Activated CD4-positive, CD25-positive, alpha-beta regulatory T cell treated with anti-CD3 and anti-CD28 coated beads, Interleukin-2, amount 50 U/mL, for 16 hours (primary cell): ENCODE measurements around the gene ABLIM2.

Source experiments
- DNase-seq: peaks from one replicate; pipeline ENCODE4 v3.0.0-alpha.2; 2020; ENCODE audit warnings: low read depth, low spot score

The ABLIM2 gene

DNA sequence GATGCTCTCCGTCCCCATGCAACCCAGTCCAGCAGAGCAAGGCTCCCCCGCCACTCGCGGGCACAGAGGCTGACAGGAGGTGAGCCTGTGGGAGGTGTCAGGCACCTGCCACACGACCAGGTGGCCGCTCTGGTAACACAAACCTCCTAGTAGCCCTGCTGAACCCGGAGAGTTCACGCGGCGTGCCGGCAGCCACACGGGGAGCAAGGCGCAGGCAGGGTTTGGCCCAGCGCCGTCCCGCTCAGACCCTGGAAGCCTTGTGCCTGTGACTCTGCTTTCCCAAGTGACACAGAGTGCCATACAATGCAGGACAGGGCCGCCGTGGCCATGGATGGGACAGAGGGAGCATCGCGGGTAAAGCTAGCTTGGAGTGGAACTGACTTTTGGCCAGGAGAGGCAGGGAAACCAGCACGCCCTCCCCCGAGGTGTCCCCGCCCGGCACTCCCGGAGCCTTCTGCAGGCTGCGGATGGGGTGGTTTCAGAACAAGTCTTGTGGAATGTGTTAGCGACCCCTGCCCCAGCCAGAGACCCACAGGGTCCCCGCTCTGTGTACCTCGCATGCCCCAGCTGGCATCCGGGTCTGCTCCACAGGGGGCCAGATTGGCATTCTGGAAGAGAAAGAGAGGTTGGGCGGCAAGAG lies 174.2 kb downstream of the ABLIM2 start:
- DNase-seq, result no peak

- no peak for DNase-seq
Measured at GRCh38 chr4:7983296-7983695, 175.3 kb downstream of the ABLIM2 start.

DNA sequence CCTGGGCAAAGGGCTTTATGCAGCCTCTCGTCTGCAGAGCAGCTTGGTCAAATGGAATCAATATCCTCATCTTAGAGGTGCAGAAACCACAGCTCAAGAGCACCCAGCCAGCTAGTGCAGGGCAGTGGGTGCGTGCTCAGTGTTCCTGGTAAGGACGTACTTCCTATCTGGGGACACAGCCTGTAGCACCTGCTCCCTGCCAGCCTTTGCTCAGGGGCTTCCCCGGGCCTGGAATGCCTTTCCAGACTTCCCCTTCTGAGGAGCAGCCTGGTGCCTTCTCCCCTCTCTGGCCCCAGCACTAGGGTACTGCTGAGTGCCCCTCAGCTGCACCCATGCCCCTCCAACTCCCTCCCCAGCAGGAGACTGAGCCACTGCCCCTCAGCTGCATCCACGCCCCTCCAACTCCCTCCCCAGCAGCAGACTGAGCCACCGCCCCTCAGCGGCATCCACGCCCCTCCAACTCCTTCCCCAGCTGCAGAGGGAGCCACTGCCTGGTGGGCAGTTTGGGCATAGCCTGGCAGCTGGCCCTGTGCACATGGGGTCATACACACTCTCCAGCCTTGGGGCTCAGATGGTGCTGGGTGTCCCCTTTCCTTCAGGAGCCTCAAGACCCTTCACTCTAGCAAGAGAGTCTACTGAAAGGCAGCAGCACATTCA lies 176.7 kb downstream of the ABLIM2 start:
- DNase-seq, result no peak

GRCh38 chr4:7980036-7980435 lies 178.6 kb downstream of the ABLIM2 start:
- no peak for DNase-seq

- DNase-seq, result no peak
Measured at GRCh38 chr4:7979652-7979968, 179.0 kb downstream of the ABLIM2 start.

DNA sequence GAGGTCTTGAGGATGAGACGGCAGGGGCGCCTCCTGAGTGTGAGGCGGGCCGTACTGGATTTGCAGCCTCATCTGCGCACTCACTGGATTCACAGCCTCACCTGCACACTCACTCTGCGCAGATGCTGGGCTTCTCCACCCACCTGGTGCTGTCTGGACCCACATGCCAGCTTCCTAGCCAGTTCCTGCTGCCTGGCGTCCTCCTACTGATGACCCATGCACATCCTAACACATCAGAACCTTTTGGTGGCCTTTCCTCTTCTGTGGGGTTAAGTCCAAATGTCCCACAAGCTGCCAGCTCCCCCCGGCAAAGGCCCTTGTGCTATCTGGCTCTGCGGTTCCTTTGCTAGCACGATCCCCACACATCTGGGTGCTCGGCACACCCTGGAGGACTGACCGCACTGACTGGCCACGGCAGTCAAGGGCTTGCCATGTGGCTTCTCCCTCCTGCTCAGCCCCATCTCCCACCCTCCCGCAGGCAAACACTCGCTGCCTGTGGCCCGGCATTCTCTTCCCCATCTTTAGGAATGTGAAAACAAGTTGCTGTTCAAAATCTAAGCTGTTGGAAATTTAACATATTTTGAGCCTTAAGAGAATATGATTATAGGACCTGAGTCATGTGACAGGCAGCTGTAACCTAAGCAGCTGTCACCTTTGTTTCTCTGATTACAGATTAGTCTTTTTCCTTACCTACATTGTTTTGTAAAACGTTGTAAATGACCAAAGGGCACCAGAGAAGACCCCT lies 179.5 kb downstream of the ABLIM2 start:
- DNase-seq, result no peak

- no peak for DNase-seq
Measured at GRCh38 chr4:7978489-7978888, 180.1 kb downstream of the ABLIM2 start.

GRCh38 chr4:7976634-7977033 lies 182.0 kb downstream of the ABLIM2 start:
- no peak for DNase-seq

DNA sequence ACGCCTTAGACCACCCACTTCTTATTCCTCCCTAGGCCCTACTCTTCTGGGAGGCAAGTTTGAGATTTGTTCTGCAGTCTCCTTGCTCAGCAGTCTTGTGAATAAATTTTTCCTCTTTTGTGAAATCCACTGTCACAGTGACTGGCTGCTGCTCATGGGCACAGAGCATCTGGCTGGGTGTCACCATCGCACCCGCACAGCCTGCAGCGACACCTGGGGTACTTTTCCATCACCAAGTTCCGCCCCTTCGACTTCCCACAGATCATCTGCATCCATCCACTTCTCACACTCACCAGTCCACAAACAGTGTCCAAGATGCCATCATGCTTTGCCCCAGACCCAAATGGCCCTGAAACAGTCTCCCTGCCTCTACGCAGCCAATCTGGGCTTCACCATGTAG lies 182.6 kb downstream of the ABLIM2 start:
- no peak for DNase-seq

DNA sequence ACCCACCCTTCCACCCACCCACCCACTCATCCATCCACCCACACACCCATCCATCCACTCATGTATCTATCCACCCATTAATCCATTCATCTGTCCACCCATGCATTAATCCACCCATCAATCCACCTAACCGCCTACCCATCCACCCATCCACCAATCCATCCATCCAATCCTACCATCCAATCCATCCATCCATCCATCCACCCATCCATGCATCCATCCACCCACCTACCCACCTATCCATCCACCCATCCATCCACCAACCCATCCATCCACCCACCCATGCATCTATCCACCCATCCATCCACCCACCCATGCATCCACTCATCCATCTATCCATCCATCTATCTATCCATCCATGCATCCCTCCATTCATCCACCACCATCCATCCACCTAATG lies 184.2 kb downstream of the ABLIM2 start:
- no peak for DNase-seq

GRCh38 chr4:7973545-7973981 lies 185.1 kb downstream of the ABLIM2 start:
- no peak for DNase-seq

DNA sequence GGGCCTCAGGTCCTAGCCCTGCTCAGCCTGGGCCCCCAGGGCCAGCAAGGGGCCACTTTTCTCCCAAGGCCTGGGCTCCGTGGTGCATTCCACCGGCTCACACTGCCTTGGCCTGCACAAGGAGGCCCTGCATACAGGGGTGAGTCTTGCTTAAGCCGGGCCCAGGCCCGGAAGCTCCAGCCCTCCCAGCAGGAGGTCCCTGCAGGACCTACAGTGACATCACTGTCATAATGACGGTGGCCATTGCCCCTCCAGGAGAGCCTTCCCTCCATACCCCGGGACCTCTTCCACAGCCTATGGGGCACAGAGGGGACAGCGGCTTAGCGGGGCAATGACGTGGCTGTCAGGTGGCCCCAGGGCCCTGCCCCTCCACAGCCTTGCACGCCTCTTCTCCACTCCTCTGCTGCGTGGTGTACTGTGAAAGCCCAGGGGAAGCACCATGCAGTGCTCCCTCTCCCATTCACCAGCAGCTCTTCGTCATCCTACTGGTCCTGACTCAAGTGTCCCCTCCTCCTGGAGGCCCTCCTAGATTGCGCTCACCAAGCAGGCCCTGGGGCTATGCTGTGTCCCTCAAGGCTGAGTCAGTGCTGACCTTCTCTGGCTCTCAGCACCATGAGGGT lies 186.6 kb downstream of the ABLIM2 start:
- no peak for DNase-seq

DNA sequence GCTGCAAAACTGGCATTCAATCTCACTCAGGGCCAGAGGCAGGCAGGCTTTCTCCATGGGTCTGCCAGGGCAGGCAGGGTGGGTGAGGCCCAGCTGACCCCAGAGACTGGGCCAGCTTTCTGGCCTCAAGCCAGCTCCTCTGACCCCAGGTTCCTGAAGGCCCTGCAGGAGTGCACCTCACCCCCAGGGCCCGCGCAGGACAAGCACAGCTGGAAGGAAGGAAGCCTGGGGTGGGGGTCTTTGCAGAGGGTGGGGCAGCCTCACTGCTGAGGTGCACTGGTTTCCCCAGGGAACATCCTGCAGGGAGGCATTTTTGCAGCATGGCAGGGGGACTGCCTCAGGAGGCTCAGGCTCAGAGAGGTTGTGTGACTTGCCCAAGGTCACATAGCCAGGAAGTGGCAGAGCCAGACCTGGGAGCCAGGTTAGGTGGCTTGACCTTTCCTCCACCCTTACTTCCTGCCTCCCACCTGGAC lies 187.4 kb downstream of the ABLIM2 start:
- DNase-seq, result no peak

GRCh38 chr4:7970361-7970946 lies 188.2 kb downstream of the ABLIM2 start:
- DNase-seq, result no peak

DNA sequence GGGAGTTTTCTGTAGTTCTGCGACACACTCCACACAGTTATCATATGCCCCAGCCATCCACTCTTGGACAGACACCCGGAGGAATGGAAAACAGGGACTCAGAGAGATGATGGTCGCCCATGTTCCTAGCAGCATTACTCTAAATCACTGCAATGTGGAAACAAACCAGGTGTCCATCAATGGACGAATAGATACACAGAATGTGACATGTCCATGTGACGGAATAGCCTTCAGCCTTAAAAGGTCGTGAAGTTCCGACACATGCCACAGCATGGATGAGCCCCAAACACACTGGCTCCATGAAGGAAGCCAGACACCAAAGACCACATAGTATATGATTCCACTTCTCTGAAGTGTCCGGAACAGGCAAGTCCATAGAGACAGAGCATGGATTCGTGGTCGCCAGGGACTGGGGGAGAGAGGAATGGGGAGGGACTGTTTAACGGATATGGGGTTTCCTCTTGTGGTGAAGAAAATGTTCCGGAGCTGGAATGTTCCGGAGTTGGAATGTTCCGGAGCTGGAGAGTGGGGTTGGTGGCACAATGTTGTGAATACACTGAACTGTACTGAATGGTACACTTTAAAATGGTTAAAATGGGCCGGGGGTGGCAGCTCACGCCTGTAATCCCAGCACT lies 190.2 kb downstream of the ABLIM2 start:
- no peak for DNase-seq

- DNase-seq, result no peak
Measured at GRCh38 chr4:7967501-7968261, 190.9 kb downstream of the ABLIM2 start.

- no peak for DNase-seq
Measured at GRCh38 chr4:7967063-7967440, 191.6 kb downstream of the ABLIM2 start.

GRCh38 chr4:7966281-7967062 lies 192.1 kb downstream of the ABLIM2 start:
- no peak for DNase-seq

DNA sequence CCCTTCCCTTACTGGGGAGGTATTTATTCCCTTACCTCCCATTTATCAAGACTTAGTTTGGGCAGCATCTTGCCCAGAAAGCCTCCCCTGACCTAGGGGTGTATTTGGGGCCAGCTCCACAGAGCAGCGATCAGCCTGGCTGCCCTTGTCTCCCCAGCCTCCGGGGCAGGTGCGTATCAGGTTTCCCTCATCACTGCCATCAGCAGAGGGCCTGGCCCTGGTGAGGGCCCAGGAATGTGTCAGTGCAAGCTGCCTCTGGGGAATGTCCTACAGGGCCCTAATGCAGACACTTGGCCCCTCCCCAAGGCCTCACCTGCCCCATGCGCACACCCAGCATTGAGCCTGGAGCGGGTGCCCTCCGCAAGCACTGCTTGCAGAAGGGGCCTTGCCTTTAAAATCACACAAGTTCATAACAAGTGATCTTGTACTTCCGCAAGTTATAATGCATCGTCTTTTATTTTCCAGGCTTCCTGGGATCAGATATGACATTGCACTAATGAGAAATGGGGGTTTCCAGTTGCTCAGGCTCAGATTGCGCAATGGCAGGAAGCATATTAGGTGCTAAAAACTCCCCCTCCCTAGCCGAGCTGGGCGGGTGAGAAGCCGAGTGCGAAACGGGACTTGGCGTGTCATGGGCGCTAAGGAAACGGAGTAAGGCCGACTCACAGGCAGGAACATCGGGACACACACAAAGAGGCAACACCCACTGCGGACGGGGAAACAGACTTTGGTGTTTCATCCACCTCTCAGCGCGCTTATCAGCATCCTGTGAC lies 193.5 kb downstream of the ABLIM2 start:
- no peak for DNase-seq
